Activated B cell treated with CpG ODN at 0.5 μM for 24 hours (primary cell): ENCODE data around the gene GCGR. TPM values are rescaled to one million over a fixed set of nuclear protein-coding genes. Genes with fewer than 3 reads are reported as not detected.
A peak's percentile ranks its signal among the peaks of the same experiment; 100 is the strongest.

Experiments
- ATAC-seq: fragments of 200-7000 bp; cut with Tn5 transposase; one replicate; pipeline ENCODE4 v1.10.0; 2021; ENCODE audit warnings: low read depth, mild to moderate bottlenecking, moderate library complexity
- CTCF ChIA-PET: fragments of 350-600 bp; sonication (Branson Sonifier 250); formaldehyde crosslinking; loops from one replicate; lab custom pipeline; 2021; ENCODE audit warnings: antibody characterized with exemption; lab: Charles Lee
- POLR2A ChIA-PET: fragments of 350-600 bp; sonication (Branson Sonifier 250); formaldehyde crosslinking; loops from one replicate; lab custom pipeline; 2021; ENCODE audit warnings: antibody characterized with exemption; lab: Charles Lee
- DNase-seq: peaks from one replicate; pipeline ENCODE4 v3.0.0; 2022
- H3K27ac Mint-ChIP-seq: one replicate; pipeline ENCODE4 v1.8.0; 2020; ENCODE audit warnings: mixed read lengths
- H3K27me3 Mint-ChIP-seq: one replicate; pipeline ENCODE4 v1.8.0; 2021; ENCODE audit warnings: mixed read lengths
- H3K36me3 Mint-ChIP-seq: one replicate; pipeline ENCODE4 v1.8.0; 2021; ENCODE audit warnings: low read depth, mixed read lengths
- H3K4me1 Mint-ChIP-seq: one replicate; pipeline ENCODE4 v1.8.0; 2021; ENCODE audit warnings: mixed read lengths
- H3K4me3 Mint-ChIP-seq: one replicate; pipeline ENCODE4 v1.8.0; 2020; ENCODE audit warnings: mild to moderate bottlenecking, mixed read lengths
- H3K9me3 Mint-ChIP-seq: one replicate; pipeline ENCODE4 v1.8.0; 2020; ENCODE audit warnings: mixed read lengths
- intact Hi-C: fragments of 100-400 bp; cut with micrococcal nuclease; formaldehyde crosslinking; loops from one replicate; pipeline ENCODE4 v1.15.1; 2024
- total RNA-seq: library from RNA; stranded (reverse); gene quantifications from 2 replicates; pipeline ENCODE4 v1.2.3, GENCODE V29; 2022
- TF ChIP-seq, protein P1 (sequence below): fragments of 200-600 bp; IDR thresholded peaks from one replicate; pipeline ENCODE4 v1.8.0; 2022; ENCODE audit warnings: antibody characterized with exemption, mild to moderate bottlenecking

Gene GCGR
- total RNA-seq, 1 donor from 2014 or later = 0.20 TPM

DNA sequence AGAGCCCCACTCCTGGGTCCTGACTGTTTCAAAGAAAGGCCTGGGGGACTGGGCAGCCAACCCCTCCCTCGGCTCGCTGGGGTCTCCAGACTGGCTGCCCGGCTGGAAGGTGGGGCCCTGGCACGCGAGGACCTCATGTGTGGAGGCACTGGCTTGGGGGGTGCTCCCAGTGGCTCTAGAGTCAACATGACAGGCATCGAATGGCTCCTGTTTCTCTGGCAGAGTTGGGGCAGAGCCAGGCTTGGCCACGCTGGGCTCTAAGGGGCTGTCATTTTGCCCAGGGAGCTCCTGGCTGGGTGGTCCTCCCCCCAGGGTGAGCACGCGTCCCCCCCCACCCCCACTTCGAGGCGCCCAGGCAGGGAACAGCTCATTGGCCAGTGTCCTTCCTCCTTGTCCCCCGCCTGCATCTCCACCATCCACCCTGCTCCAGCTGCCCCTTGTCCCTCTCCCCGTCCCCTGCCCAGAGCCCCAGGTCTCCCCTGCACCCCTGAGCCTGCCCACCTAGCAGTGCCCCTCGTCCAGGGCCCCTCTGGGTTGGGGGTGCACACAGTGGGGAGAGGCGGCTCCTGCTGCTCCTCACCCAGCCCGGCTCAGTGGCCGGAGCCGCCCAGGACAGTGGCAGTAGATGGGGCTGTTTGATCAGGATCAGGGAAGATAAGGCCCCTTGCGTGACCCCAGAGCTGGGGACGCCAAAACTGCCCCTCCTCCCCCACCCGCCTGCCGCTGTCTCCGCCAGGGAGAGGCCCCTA is 2.7 kb downstream of the GCGR start:
- H3K27me3 Mint-ChIP-seq = peaks cover 37% of the 10 kb centered on the region
- H3K36me3 Mint-ChIP-seq = no peaks in the 10 kb centered on the region
- POLR2A ChIA-PET = no interaction called here
- intact Hi-C loops = no loop called here
- H3K27ac Mint-ChIP-seq = no peak overlapping the region
- TF ChIP-seq, protein P1, sequence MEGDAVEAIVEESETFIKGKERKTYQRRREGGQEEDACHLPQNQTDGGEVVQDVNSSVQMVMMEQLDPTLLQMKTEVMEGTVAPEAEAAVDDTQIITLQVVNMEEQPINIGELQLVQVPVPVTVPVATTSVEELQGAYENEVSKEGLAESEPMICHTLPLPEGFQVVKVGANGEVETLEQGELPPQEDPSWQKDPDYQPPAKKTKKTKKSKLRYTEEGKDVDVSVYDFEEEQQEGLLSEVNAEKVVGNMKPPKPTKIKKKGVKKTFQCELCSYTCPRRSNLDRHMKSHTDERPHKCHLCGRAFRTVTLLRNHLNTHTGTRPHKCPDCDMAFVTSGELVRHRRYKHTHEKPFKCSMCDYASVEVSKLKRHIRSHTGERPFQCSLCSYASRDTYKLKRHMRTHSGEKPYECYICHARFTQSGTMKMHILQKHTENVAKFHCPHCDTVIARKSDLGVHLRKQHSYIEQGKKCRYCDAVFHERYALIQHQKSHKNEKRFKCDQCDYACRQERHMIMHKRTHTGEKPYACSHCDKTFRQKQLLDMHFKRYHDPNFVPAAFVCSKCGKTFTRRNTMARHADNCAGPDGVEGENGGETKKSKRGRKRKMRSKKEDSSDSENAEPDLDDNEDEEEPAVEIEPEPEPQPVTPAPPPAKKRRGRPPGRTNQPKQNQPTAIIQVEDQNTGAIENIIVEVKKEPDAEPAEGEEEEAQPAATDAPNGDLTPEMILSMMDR = no peak
- H3K4me1 Mint-ChIP-seq = peaks cover 4% of the 10 kb centered on the region
- H3K9me3 Mint-ChIP-seq = no peaks in the 10 kb centered on the region
- no peak for DNase-seq
- no peak overlapping the region for H3K4me3 Mint-ChIP-seq
- ATAC-seq = no peak
- CTCF ChIA-PET = no interaction called here

- intact Hi-C loops = no loop called here
- no peak for DNase-seq
- POLR2A ChIA-PET = no interaction called here
- H3K4me3 Mint-ChIP-seq = no peak overlapping the region
- peaks cover 30% of the 10 kb centered on the region for H3K27me3 Mint-ChIP-seq
- no peak overlapping the region for H3K27ac Mint-ChIP-seq
- no peaks in the 10 kb centered on the region for H3K9me3 Mint-ChIP-seq
- no peak for ATAC-seq
- H3K36me3 Mint-ChIP-seq = no peaks in the 10 kb centered on the region
- peaks cover 4% of the 10 kb centered on the region for H3K4me1 Mint-ChIP-seq
- TF ChIP-seq, protein P1 = no peak
- CTCF ChIA-PET = no interaction called here
Measured at GRCh38 chr17:81807210-81807719, 3.3 kb downstream of the GCGR start.

GRCh38 chr17:81807839-81808238 is 3.9 kb downstream of the GCGR start:
- no peaks in the 10 kb centered on the region for H3K9me3 Mint-ChIP-seq
- peaks cover 4% of the 10 kb centered on the region for H3K4me1 Mint-ChIP-seq
- no peak for DNase-seq
- intact Hi-C loops = no loop called here
- ChIA-PET POLR2A (no interaction called here), CTCF (interaction anchor here (1.3 kb wide), 1 partner anchor 73 kb away, joined by 5 read pairs; no protein-coding TSS in a partner anchor)
- H3K27me3 Mint-ChIP-seq = peaks cover 25% of the 10 kb centered on the region
- H3K4me3 Mint-ChIP-seq = no peak overlapping the region
- no peaks in the 10 kb centered on the region for H3K36me3 Mint-ChIP-seq
- no peak for ATAC-seq
- TF ChIP-seq, protein P1 = no peak
- no peak overlapping the region for H3K27ac Mint-ChIP-seq

GRCh38 chr17:81808778-81809555 is 5.0 kb downstream of the GCGR start:
- CTCF ChIA-PET = interaction anchor here (1.3 kb wide), 1 partner anchor 74 kb away, joined by 5 read pairs; no protein-coding TSS in a partner anchor
- Mint-ChIP-seq H3K9me3 (no peaks in the 10 kb centered on the region), H3K27me3 (peaks cover 20% of the 10 kb centered on the region), H3K27ac (peak overlapping the region; percentile 20), H3K4me1 (no peaks in the 10 kb centered on the region), H3K4me3 (no peak overlapping the region), H3K36me3 (no peaks in the 10 kb centered on the region)
- TF ChIP-seq, protein P1 = no peak
- ATAC-seq (peak; percentile 60), DNase-seq (no peak)
- intact Hi-C loops = no loop called here
- POLR2A ChIA-PET = no interaction called here

- ChIA-PET CTCF (no interaction called here), POLR2A (no interaction called here)
- Mint-ChIP-seq H3K4me1 (no peaks in the 10 kb centered on the region), H3K27ac (no peak overlapping the region), H3K27me3 (peaks cover 20% of the 10 kb centered on the region), H3K4me3 (no peak overlapping the region), H3K36me3 (no peaks in the 10 kb centered on the region), H3K9me3 (no peaks in the 10 kb centered on the region)
- TF ChIP-seq, protein P1 = no peak
- intact Hi-C loops = no loop called here
- DNase-seq (no peak), ATAC-seq (no peak)
Measured at GRCh38 chr17:81809556-81809998, 5.6 kb downstream of the GCGR start.
